Testis (tissue), 2 donors: ENCODE data around the gene GNB5.

Experiments used
- POLR2A ChIP-seq: fragments of 450-650 bp; IDR thresholded peaks from one replicate; pipeline ENCODE4 v1.6.1; 2017; ENCODE audit warnings: antibody characterized with exemption, mild to moderate bottlenecking, moderate library complexity
- TF ChIP-seq, protein P1 (sequence below), 3 experiments: fragments of 450-650 bp in 2 of 3; fragments of 200-600 bp in 1 of 3; sonication (generic) in 1 of 3; IDR thresholded peaks; one replicate each; pipeline ENCODE4 v1.5.1; 2016 to 2019; ENCODE audit warnings: antibody characterized with exemption in 3 of 3, mild to moderate bottlenecking in 2 of 3, moderate library complexity in 1 of 3

- no peak for TF ChIP-seq POLR2A
- TF ChIP-seq, protein P1, sequence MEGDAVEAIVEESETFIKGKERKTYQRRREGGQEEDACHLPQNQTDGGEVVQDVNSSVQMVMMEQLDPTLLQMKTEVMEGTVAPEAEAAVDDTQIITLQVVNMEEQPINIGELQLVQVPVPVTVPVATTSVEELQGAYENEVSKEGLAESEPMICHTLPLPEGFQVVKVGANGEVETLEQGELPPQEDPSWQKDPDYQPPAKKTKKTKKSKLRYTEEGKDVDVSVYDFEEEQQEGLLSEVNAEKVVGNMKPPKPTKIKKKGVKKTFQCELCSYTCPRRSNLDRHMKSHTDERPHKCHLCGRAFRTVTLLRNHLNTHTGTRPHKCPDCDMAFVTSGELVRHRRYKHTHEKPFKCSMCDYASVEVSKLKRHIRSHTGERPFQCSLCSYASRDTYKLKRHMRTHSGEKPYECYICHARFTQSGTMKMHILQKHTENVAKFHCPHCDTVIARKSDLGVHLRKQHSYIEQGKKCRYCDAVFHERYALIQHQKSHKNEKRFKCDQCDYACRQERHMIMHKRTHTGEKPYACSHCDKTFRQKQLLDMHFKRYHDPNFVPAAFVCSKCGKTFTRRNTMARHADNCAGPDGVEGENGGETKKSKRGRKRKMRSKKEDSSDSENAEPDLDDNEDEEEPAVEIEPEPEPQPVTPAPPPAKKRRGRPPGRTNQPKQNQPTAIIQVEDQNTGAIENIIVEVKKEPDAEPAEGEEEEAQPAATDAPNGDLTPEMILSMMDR (IDR thresholded peaks at IDR 0.05): no peak
Measured at GRCh38 chr15:52236013-52236412, 44.8 kb upstream of the GNB5 start.
